GM21737 (cell line): Measurements from ENCODE around the gene WDR72.

ENCODE experiments used
- ATAC-seq: cut with Tn5 transposase; IDR thresholded peaks from one replicate; pipeline ENCODE4 v1.9.1; 2021; ENCODE audit warnings: mild to moderate bottlenecking, moderate library complexity; ENCODE audit not compliant: unreplicated experiment

Gene WDR72

GRCh38 chr15:53472210-53472609 lies 287.3 kb downstream of the WDR72 start:
- no peak for ATAC-seq

- no peak for ATAC-seq
Measured at GRCh38 chr15:53470743-53471142, 288.7 kb downstream of the WDR72 start.

- no peak for ATAC-seq
Measured at GRCh38 chr15:53469422-53469821, 290.0 kb downstream of the WDR72 start.
